GM23248 (cell line): ENCODE data around the gene FHDC1. TPM values are rescaled to one million over a fixed set of nuclear protein-coding genes. Genes with fewer than 3 reads are reported as not detected.

Experiments
- DNase-seq: peaks from one replicate; pipeline ENCODE4 v3.0.0-alpha.2; 2015
- H2AFZ ChIP-seq: fragments of 200-600 bp; sonication (generic); 2 replicates; pipeline ENCODE4 v1.6.1; 2016; ENCODE audit warnings: antibody characterized with exemption
- H3F3A ChIP-seq: fragments of 200-600 bp; sonication (generic); 2 replicates; pipeline ENCODE4 v1.6.1; 2016; ENCODE audit warnings: mild to moderate bottlenecking, antibody characterized with exemption, mixed run types; ENCODE audit not compliant: insufficient read depth
- H3K27ac ChIP-seq: fragments of 200-600 bp; sonication (generic); 2 replicates; pipeline ENCODE4 v1.5.1; 2016; ENCODE audit warnings: mild to moderate bottlenecking
- H3K27me3 ChIP-seq: fragments of 200-600 bp; sonication (generic); replicated peaks from 2 replicates; pipeline ENCODE4 v1.6.1; 2016; ENCODE audit warnings: mild to moderate bottlenecking; ENCODE audit not compliant: insufficient read depth
- H3K36me3 ChIP-seq: fragments of 200-600 bp; sonication (generic); 2 replicates; pipeline ENCODE4 v1.6.1; 2016; ENCODE audit warnings: low read depth, mild to moderate bottlenecking
- H3K4me1 ChIP-seq: fragments of 200-600 bp; sonication (generic); 2 replicates; pipeline ENCODE4 v1.6.1; 2016; ENCODE audit warnings: mild to moderate bottlenecking; ENCODE audit not compliant: insufficient read depth
- H3K4me2 ChIP-seq: fragments of 200-600 bp; sonication (generic); one replicate; pipeline ENCODE4 v1.6.1; 2016; ENCODE audit warnings: mild to moderate bottlenecking; ENCODE audit not compliant: unreplicated experiment
- H3K4me3 ChIP-seq: fragments of 200-600 bp; sonication (generic); 2 replicates; pipeline ENCODE4 v1.5.1; 2016; ENCODE audit warnings: mild to moderate bottlenecking
- H3K79me2 ChIP-seq: fragments of 200-600 bp; sonication (generic); 2 replicates; pipeline ENCODE4 v1.6.1; 2016; ENCODE audit warnings: mild to moderate bottlenecking; ENCODE audit not compliant: insufficient read depth
- H3K9ac ChIP-seq: fragments of 200-600 bp; sonication (generic); 2 replicates; pipeline ENCODE4 v1.6.1; 2016; ENCODE audit warnings: mild to moderate bottlenecking
- H3K9me2 ChIP-seq: fragments of 200-600 bp; sonication (generic); 2 replicates; pipeline ENCODE4 v1.6.1; 2016; ENCODE audit warnings: mixed run types, mild to moderate bottlenecking, moderate library complexity; ENCODE audit not compliant: insufficient read depth
- H3K9me3 ChIP-seq: fragments of 200-600 bp; sonication (generic); one replicate; pipeline ENCODE4 v1.6.1; 2017; ENCODE audit warnings: low read depth
- H4K20me1 ChIP-seq: fragments of 200-600 bp; sonication (generic); 2 replicates; pipeline ENCODE4 v1.6.0; 2016; ENCODE audit not compliant: insufficient read depth
- EZH2 ChIP-seq: fragments of 200-600 bp; sonication (generic); IDR thresholded peaks from 2 replicates; pipeline ENCODE4 v1.6.1; 2018; ENCODE audit warnings: antibody characterized with exemption, mild to moderate bottlenecking; ENCODE audit not compliant: insufficient read depth, poor library complexity, severe bottlenecking
- EZH2phosphoT487 ChIP-seq: fragments of 200-600 bp; sonication (generic); IDR thresholded peaks from 2 replicates; pipeline ENCODE4 v1.6.1; 2018; ENCODE audit warnings: antibody characterized with exemption, moderate library complexity, mild to moderate bottlenecking, low read depth; ENCODE audit not compliant: insufficient read depth
- WGBS, 2 experiments: methylation state at CpG; one replicate each; pipeline ENCODE4 v1.1.6; 2015 to 2017; ENCODE audit warnings: low lambda C conversion rate in 2 of 2, low coverage in 1 of 2; ENCODE audit errors: missing lambda C conversion rate in 2 of 2; 5-methylcytosine and 5-hydroxymethylcytosine counted together
- in situ Hi-C: fragments of 300-500 bp; cut with MboI; formaldehyde crosslinking; loops from 2 replicates; pipeline ENCODE4 v1.15.0; 2020
- polyA plus RNA-seq: library from polyadenylated mRNA; unstranded; fragments of >200 nt; fragmentation: Nextera tagmentation; extraction: Ambion mirVana; gene quantifications from 2 replicates; pipeline ENCODE4 v1.2.1, GENCODE V29; 2016
- total RNA-seq: library from RNA; depleted of rRNA; stranded (reverse); fragments of >200 nt; shearing (Covaris generic); gene quantifications from 2 replicates; pipeline ENCODE4 v1.2.3, GENCODE V29; 2014

FHDC1 gene
- total and polyA plus RNA-seq, 2 experiments from 2014 or later, result 0.22 to 0.51 TPM

DNA sequence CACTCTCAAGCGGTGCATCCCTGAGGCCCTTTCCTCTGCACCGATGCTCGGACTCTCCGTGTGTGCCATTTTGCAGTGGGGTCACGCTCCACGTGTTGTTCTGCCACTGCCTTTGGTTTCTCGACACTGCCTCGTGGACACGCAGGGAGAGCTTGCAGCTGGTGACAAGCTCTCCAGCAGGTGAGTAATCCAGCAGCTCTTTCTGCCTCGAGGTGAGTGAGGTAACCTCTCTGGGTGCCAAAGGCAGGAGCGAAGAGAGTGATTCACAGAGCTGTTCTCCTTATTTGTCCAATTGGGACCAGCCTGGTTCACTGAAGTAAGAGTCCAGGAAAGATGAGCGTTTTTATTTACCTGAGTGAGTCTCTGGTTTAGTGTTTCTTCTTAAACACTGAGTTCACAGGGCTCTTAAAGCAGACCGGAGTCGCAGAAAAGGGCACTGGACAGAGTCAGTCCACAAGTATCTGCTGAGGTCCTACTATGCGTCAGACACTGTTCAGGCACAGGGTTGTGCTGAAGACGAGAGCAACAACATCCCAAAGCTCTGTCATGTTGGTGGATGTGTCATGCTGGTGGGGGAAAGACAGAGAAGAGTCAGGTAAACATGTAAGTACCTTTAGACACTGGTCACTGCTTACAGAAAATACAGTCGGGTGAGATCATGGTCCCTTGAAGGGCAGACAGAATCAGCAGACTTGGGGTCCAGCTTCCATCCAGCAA is 61.8 kb downstream of the FHDC1 start:
- Histone ChIP-seq H4K20me1 (no peaks in the 10 kb centered on the region), H3K9ac (no peak overlapping the region), H2AFZ (no peak overlapping the region), H3K36me3 (no peaks in the 10 kb centered on the region), H3K27ac (no peak overlapping the region), H3K9me3 (no peaks in the 10 kb centered on the region), H3K27me3 (no peaks in the 10 kb centered on the region), H3K9me2 (no peaks in the 10 kb centered on the region), H3F3A (no peaks in the 10 kb centered on the region), H3K79me2 (no peaks in the 10 kb centered on the region), H3K4me2 (no peak overlapping the region), H3K4me3 (no peak overlapping the region), H3K4me1 (no peaks in the 10 kb centered on the region)
- 84% methylated on average over 17 of the region's 17 CpGs for WGBS, 2 experiments
- TF ChIP-seq EZH2phosphoT487, result no peak
- no peak for TF ChIP-seq EZH2
- in situ Hi-C loops, result no loop called here
- DNase-seq, result no peak

DNA sequence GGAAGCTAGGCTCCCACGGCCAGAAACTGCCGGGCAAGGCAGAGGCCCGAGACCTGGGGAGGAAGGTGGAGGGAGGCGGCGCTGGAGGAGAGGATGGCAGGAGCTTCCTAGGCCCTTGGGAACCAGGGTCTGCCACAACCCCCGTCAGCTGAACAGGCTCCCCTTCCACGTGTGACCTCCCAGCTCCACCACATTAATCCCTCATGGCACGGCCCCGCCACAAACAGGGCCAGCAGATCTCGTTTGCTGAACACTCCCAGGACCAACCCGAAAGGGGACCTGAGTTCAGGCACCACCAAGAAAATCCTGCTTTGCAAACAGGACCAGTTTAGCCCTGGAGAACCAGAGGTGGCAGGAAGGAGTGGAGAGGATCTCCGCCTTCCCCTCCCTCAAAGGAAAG is 62.7 kb downstream of the FHDC1 start:
- Histone ChIP-seq H4K20me1 (no peaks in the 10 kb centered on the region), H3K4me2 (no peak overlapping the region), H3K27me3 (0 out of 2 replicates have a peak, but pooled peaks cover 9% of the 10 kb centered on the region), H3K4me3 (no peak overlapping the region), H3K9ac (no peak overlapping the region), H3K79me2 (no peaks in the 10 kb centered on the region), H3K36me3 (no peaks in the 10 kb centered on the region), H3K9me2 (no peaks in the 10 kb centered on the region), H3K4me1 (no peaks in the 10 kb centered on the region), H2AFZ (no peak overlapping the region), H3K9me3 (no peaks in the 10 kb centered on the region), H3F3A (no peaks in the 10 kb centered on the region), H3K27ac (no peak overlapping the region)
- in situ Hi-C loops, result no loop called here
- no peak for DNase-seq
- no peak for TF ChIP-seq EZH2
- no peak for TF ChIP-seq EZH2phosphoT487
- 70 to 76% methylated on average over 12 of the region's 12 CpGs for WGBS, 2 experiments

DNA sequence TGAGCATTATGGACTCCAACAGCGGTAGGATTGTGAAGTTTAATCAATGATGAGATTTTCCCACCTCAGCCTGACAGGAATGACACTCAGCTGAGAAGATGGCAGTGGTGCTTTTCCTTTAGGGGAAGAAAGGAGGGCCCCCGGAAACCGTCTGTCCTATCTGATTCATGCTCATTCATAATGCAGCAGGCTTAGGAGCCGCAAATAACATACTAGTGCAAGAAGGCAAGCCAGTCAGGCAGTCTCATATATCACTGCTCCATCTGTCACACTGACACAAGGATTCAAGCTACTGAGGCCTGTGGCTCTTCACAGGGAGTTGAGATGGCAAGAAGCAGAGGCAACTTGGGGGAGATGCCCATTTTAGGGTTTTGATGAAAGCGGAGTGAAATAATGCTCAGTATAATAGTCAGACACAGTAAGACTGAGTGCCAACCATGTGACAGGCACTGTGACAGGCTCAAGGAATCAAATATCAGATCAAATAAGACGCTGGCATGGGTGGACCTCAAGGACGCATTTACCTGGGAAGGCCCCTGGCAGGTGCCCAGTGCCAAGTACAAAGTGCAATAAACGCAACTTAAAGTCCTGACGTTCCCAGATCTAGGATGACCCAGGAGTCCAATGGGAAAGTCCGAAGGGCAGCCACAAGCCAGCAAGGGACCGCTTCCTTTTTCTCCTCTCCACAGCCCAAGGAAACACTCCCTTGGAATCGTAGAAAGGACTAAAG is 63.4 kb downstream of the FHDC1 start:
- Histone ChIP-seq H3K9me3 (no peaks in the 10 kb centered on the region), H3K27ac (no peak overlapping the region), H3K4me1 (no peaks in the 10 kb centered on the region), H3K36me3 (no peaks in the 10 kb centered on the region), H3K27me3 (0 out of 2 replicates have a peak, but pooled peaks cover 16% of the 10 kb centered on the region), H3K4me2 (no peak overlapping the region), H2AFZ (no peak overlapping the region), H3K9me2 (no peaks in the 10 kb centered on the region), H3K9ac (no peak overlapping the region), H3K79me2 (no peaks in the 10 kb centered on the region), H4K20me1 (no peaks in the 10 kb centered on the region), H3K4me3 (no peak overlapping the region), H3F3A (no peaks in the 10 kb centered on the region)
- TF ChIP-seq EZH2, result no peak
- no peak for TF ChIP-seq EZH2phosphoT487
- WGBS, 2 experiments, result 72 to 81% methylated on average over 12 of the region's 12 CpGs
- in situ Hi-C loops, result no loop called here
- DNase-seq, result no peak

DNA sequence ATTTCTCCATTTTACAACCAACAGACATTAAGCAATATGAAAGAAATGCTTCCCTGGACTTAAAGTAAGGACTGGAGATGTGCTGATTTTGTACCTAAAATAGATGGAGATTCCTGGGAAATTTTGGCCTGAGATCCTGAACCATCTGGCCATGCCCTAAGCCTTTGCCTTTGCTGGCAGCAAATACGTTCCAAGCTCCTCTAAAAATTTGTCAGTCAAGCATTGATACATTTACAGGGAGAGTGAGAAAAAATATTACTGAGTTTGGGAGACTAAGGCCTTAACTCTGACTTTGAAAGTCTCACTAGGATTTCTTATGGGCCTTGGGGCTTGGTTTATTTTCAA is 63.9 kb downstream of the FHDC1 start:
- Histone ChIP-seq H3K9me2 (no peaks in the 10 kb centered on the region), H3K9me3 (no peaks in the 10 kb centered on the region), H3K36me3 (no peaks in the 10 kb centered on the region), H3K79me2 (no peaks in the 10 kb centered on the region), H3K4me3 (no peak overlapping the region), H3F3A (no peaks in the 10 kb centered on the region), H2AFZ (no peak overlapping the region), H3K27ac (no peak overlapping the region), H4K20me1 (no peaks in the 10 kb centered on the region), H3K27me3 (0 out of 2 replicates have a peak, but pooled peaks cover 18% of the 10 kb centered on the region), H3K9ac (no peak overlapping the region), H3K4me1 (no peaks in the 10 kb centered on the region), H3K4me2 (no peak overlapping the region)
- TF ChIP-seq EZH2phosphoT487, result no peak
- DNase-seq, result no peak
- in situ Hi-C loops, result no loop called here
- WGBS, 2 experiments, result 29 to 32% methylated on average over 1 of the region's 1 CpG
